HG02981 (cell line): ENCODE measurements around the gene AAR2.

Experiments
- ATAC-seq: cut with Tn5 transposase; IDR thresholded peaks from one replicate; pipeline ENCODE4 v1.9.1; 2021; ENCODE audit warnings: mild to moderate bottlenecking, moderate library complexity; ENCODE audit not compliant: unreplicated experiment

AAR2 gene

GRCh38 chr20:36218380-36219064, 17.8 kb upstream of the AAR2 start:
- no peak for ATAC-seq

GRCh38 chr20:36219671-36220220, 16.5 kb upstream of the AAR2 start:
- no peak for ATAC-seq

GRCh38 chr20:36225666-36226065, 10.6 kb upstream of the AAR2 start:
- no peak for ATAC-seq

- no peak for ATAC-seq
These were observed 7.5 kb upstream of the AAR2 start for GRCh38 chr20:36228770-36229169.

- ATAC-seq = no peak
These were observed 6.3 kb upstream of the AAR2 start for GRCh38 chr20:36230019-36230418.

- ATAC-seq = no peak
These were observed 4.9 kb upstream of the AAR2 start for GRCh38 chr20:36231331-36231730.

GRCh38 chr20:36234771-36235320, 1.4 kb upstream of the AAR2 start:
- ATAC-seq = no peak

- no peak for ATAC-seq
These were observed 476 bp downstream of the AAR2 start for GRCh38 chr20:36236786-36237121.

GRCh38 chr20:36237477-36237876, 1.2 kb downstream of the AAR2 start:
- no peak for ATAC-seq

- no peak for ATAC-seq
These were observed 1.9 kb downstream of the AAR2 start for GRCh38 chr20:36238153-36238552.

GRCh38 chr20:36238760-36239159, 2.5 kb downstream of the AAR2 start:
- no peak for ATAC-seq

GRCh38 chr20:36240076-36240475, 3.8 kb downstream of the AAR2 start:
- no peak for ATAC-seq

- no peak for ATAC-seq
These were observed 5.4 kb downstream of the AAR2 start for GRCh38 chr20:36241678-36242077.

GRCh38 chr20:36243726-36244125, 7.4 kb downstream of the AAR2 start:
- no peak for ATAC-seq

GRCh38 chr20:36246401-36246800, 10.1 kb downstream of the AAR2 start:
- no peak for ATAC-seq

GRCh38 chr20:36248836-36249235, 12.6 kb downstream of the AAR2 start:
- no peak for ATAC-seq

- no peak for ATAC-seq
These were observed 13.2 kb downstream of the AAR2 start for GRCh38 chr20:36249450-36249849.

GRCh38 chr20:36251426-36251825, 15.1 kb downstream of the AAR2 start:
- no peak for ATAC-seq

GRCh38 chr20:36252511-36252910, 16.2 kb downstream of the AAR2 start:
- ATAC-seq = no peak

- no peak for ATAC-seq
These were observed 16.8 kb downstream of the AAR2 start for GRCh38 chr20:36253036-36253435.

GRCh38 chr20:36254076-36254475, 17.8 kb downstream of the AAR2 start:
- ATAC-seq = no peak

GRCh38 chr20:36255445-36255844, 19.2 kb downstream of the AAR2 start:
- no peak for ATAC-seq
